Panc1 (cell line): Measurements from ENCODE around the gene LDB3. TPM values are rescaled to one million over a fixed set of nuclear protein-coding genes. Genes with fewer than 3 reads are reported as not detected.
"Not testable (repeated sequence)": the region's sequence is repeated elsewhere in the genome, so short reads cannot be mapped to it uniquely, and the experiment has no call there.

ENCODE experiments used
- ATAC-seq: fragments of 200-7000 bp; cut with Tn5 transposase; 2 replicates; pipeline ENCODE4 v1.9.1; 2020; ENCODE audit warnings: mild to moderate bottlenecking, moderate library complexity
- BruUV-seq: library from RNA; stranded (reverse); fragments of 400-500 nt; replicated peaks from 2 replicates; lab custom pipeline; 2021; lab: Mats Ljungman, UMichigan
- CTCF ChIA-PET: fragments of 300-600 bp; sonication (Branson Sonifier 250); formaldehyde crosslinking; loops from one replicate; lab custom pipeline; 2022; ENCODE audit warnings: antibody characterized with exemption; lab: Charles Lee
- POLR2A ChIA-PET: fragments of 300-600 bp; sonication (Branson Sonifier 250); formaldehyde crosslinking; loops from one replicate; lab custom pipeline; 2022; ENCODE audit warnings: antibody characterized with exemption; lab: Charles Lee
- DNase-seq: peaks from one replicate; pipeline ENCODE4 v3.0.0-alpha.2; 2010; ENCODE audit warnings: low read depth, low spot score
- H3K27ac ChIP-seq: 2 replicates; pipeline ENCODE4 v1.5.1; 2011; ENCODE audit warnings: mild to moderate bottlenecking, low read length, inconsistent platforms
- H3K27me3 ChIP-seq: fragments of 200-500 bp; sonication (Bioruptor generic); 2 replicates; pipeline ENCODE4 v1.6.0; 2014; ENCODE audit warnings: low read length, inconsistent platforms; ENCODE audit not compliant: control insufficient read depth, insufficient read depth
- H3K36me3 ChIP-seq: fragments of 200-500 bp; sonication (Bioruptor generic); 2 replicates; pipeline ENCODE4 v1.5.1; 2014; ENCODE audit warnings: inconsistent platforms, mild to moderate bottlenecking, low read length, moderate library complexity; ENCODE audit not compliant: control insufficient read depth, insufficient read depth
- H3K4me1 ChIP-seq: 2 replicates; pipeline ENCODE4 v1.5.1; 2011; ENCODE audit warnings: inconsistent platforms, mild to moderate bottlenecking, low read length, moderate library complexity; ENCODE audit not compliant: control insufficient read depth, insufficient read depth
- H3K4me3 ChIP-seq, 2 experiments: 2 replicates each; pipeline ENCODE4 v1.5.1; 2011 to 2012; ENCODE audit warnings: low read depth in 2 of 2, low read length in 2 of 2, mild to moderate bottlenecking in 2 of 2, inconsistent platforms in 1 of 2, moderate library complexity in 1 of 2
- H3K9me3 ChIP-seq: fragments of 200-500 bp; sonication (Bioruptor generic); 2 replicates; pipeline ENCODE4 v1.5.1; 2014; ENCODE audit warnings: low read depth, mild to moderate bottlenecking, inconsistent platforms, low read length, moderate library complexity; ENCODE audit not compliant: control insufficient read depth, insufficient read depth
- POLR2AphosphoS5 ChIP-seq: IDR thresholded peaks from 2 replicates; pipeline ENCODE4 v1.6.1; 2012; ENCODE audit warnings: mild to moderate bottlenecking, low read depth, low read length, moderate library complexity
- REST ChIP-seq, 2 experiments: IDR thresholded peaks; 2 replicates each; pipeline ENCODE4 v1.6.1; 2011 to 2012; ENCODE audit warnings: low read depth in 2 of 2, control low read depth in 1 of 2, low read length in 1 of 2, mild to moderate bottlenecking in 1 of 2, moderate library complexity in 1 of 2; ENCODE audit not compliant: insufficient read depth in 1 of 2
- SIN3A ChIP-seq: IDR thresholded peaks from 2 replicates; pipeline ENCODE4 v1.6.1; 2012; ENCODE audit warnings: low read depth, mild to moderate bottlenecking, low read length, moderate library complexity, borderline replicate concordance; ENCODE audit not compliant: insufficient read depth
- TCF7L2 ChIP-seq: IDR thresholded peaks from 2 replicates; pipeline ENCODE4 v1.6.1; 2011; ENCODE audit warnings: mild to moderate bottlenecking, low read depth, low read length, inconsistent platforms
- in situ Hi-C: cut with HindIII; loops from 2 replicates; pipeline ENCODE4 v1.10.0; 2016; ENCODE audit warnings: low sequenced_read_pairs, low pct_unique_long_range_greater_than_20kb
- intact Hi-C: fragments of 100-400 bp; cut with micrococcal nuclease; formaldehyde crosslinking; loops from one replicate; pipeline ENCODE4 v1.10.0; 2022; ENCODE audit not compliant: unreplicated experiment
- total RNA-seq: library from RNA; stranded (reverse); gene quantifications from one replicate; pipeline ENCODE4 v1.2.1, GENCODE V29; 2021; ENCODE audit not compliant: unreplicated experiment
- TF ChIP-seq, protein P1 (sequence below): fragments of 450-650 bp; IDR thresholded peaks from 2 replicates; pipeline ENCODE4 v1.5.1; 2017; ENCODE audit warnings: mild to moderate bottlenecking

LDB3 gene
- total RNA-seq, 1 experiment from 2014 or later = 0.15 TPM

- Histone ChIP-seq H3K27ac (no peak overlapping the region), H3K27me3 (no peaks in the 10 kb centered on the region), H3K4me3 (no peak overlapping the region), H3K36me3 (no peaks in the 10 kb centered on the region), H3K4me1 (no peaks in the 10 kb centered on the region), H3K9me3 (no peaks in the 10 kb centered on the region)
- ATAC-seq (no peak), DNase-seq (no peak)
- ChIA-PET POLR2A (no interaction called here), CTCF (interaction anchor here (0.6 kb wide), 1 partner anchor 186 kb away, joined by 3 read pairs; no protein-coding TSS in a partner anchor)
- TF ChIP-seq, protein P1, sequence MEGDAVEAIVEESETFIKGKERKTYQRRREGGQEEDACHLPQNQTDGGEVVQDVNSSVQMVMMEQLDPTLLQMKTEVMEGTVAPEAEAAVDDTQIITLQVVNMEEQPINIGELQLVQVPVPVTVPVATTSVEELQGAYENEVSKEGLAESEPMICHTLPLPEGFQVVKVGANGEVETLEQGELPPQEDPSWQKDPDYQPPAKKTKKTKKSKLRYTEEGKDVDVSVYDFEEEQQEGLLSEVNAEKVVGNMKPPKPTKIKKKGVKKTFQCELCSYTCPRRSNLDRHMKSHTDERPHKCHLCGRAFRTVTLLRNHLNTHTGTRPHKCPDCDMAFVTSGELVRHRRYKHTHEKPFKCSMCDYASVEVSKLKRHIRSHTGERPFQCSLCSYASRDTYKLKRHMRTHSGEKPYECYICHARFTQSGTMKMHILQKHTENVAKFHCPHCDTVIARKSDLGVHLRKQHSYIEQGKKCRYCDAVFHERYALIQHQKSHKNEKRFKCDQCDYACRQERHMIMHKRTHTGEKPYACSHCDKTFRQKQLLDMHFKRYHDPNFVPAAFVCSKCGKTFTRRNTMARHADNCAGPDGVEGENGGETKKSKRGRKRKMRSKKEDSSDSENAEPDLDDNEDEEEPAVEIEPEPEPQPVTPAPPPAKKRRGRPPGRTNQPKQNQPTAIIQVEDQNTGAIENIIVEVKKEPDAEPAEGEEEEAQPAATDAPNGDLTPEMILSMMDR = no peak
- TF ChIP-seq TCF7L2 (no peak), SIN3A (no peak), POLR2AphosphoS5 (no peak), REST (IDR thresholded peaks at IDR 0.05; ENCODE audit: insufficient read depth in 1 of 2, low read depth in 2 of 2, low read length in 1 of 2) (no peak)
- intact Hi-C loops (no loop called here), in situ Hi-C loops (no loop called here)
- no TSS peak for BruUV-seq
These were observed 65.0 kb downstream of the LDB3 start for GRCh38 chr10:86733260-86733671.

- CTCF ChIA-PET = no interaction called here
- TF ChIP-seq POLR2AphosphoS5 (no peak), REST (IDR thresholded peaks at IDR 0.05; ENCODE audit: insufficient read depth in 1 of 2, low read depth in 2 of 2, low read length in 1 of 2) (no peak), SIN3A (no peak), TCF7L2 (no peak)
- TF ChIP-seq, protein P1 = no peak
- Histone ChIP-seq H3K4me3 (no peak overlapping the region), H3K27me3 (no peaks in the 10 kb centered on the region), H3K27ac (no peak overlapping the region), H3K9me3 (no peaks in the 10 kb centered on the region), H3K4me1 (no peaks in the 10 kb centered on the region), H3K36me3 (no peaks in the 10 kb centered on the region)
- in situ Hi-C loops (no loop called here), intact Hi-C loops (no loop called here)
- ATAC-seq (no peak; the same call in 1 of the 2 replicates), DNase-seq (no peak)
- POLR2A ChIA-PET = interaction anchor here (0.6 kb wide), 1 partner anchor 19 kb away, joined by 6 read pairs; no protein-coding TSS in a partner anchor
- no TSS peak for BruUV-seq
These were observed 66.1 kb downstream of the LDB3 start for GRCh38 chr10:86734207-86734988.

DNA sequence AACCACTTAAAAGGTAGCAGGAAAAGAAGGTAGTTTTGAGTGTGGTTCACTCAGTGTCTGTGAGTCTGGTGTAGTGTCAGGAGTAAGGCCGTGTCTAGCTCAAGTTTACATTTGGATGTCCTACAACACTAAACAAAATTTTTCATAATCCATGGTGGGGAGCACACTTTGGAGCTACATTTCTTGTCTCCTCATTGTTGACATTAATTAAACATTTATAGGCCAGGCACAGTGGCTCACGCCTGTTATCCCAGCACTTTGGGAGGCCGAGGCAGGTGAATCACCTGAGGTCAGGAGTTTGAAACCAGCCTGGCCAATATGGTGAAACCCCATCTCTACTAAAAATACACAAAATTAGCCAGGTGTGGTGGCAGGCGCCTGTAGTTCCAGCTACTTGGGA, 67.0 kb downstream of the LDB3 start:
- H3K27ac ChIP-seq, in situ Hi-C loops, H3K4me1 ChIP-seq, H3K9me3 ChIP-seq, H3K27me3 ChIP-seq, BruUV-seq, ATAC-seq, H3K4me3 ChIP-seq, DNase-seq, intact Hi-C loops, H3K36me3 ChIP-seq, CTCF ChIA-PET: not testable (repeated sequence)
- POLR2A ChIA-PET = interaction anchor here (0.7 kb wide), 1 partner anchor 53 kb away, joined by 3 read pairs; no protein-coding TSS in a partner anchor
